Subcutaneous adipose tissue (tissue), 4 donors: Measurements from ENCODE around the gene ETV1. TPM values are rescaled to one million over a fixed set of nuclear protein-coding genes. Genes with fewer than 3 reads are reported as not detected.

Experiments
- CTCF ChIP-seq: fragments of 450-650 bp; IDR thresholded peaks from one replicate; pipeline ENCODE4 v1.5.1; 2016; ENCODE audit warnings: low read depth, mild to moderate bottlenecking, control low read depth, antibody characterized with exemption, moderate library complexity
- total RNA-seq, 4 donors: library from RNA; depleted of rRNA; stranded (reverse); fragments of >200 nt; gene quantifications; one replicate each; pipeline ENCODE4 v1.1.0, GENCODE V29; 2016

The ETV1 gene
- total RNA-seq, 4 donors from 2014 or later, result 0.88 to 3.6 (median 1.8) TPM

GRCh38 chr7:13879143-13879542 is 110.3 kb downstream of the ETV1 start:
- no peak for TF ChIP-seq CTCF

- TF ChIP-seq CTCF, result no peak
Measured at GRCh38 chr7:13878154-13878553, 111.3 kb downstream of the ETV1 start.

- no peak for TF ChIP-seq CTCF
Measured at GRCh38 chr7:13875496-13876074, 113.9 kb downstream of the ETV1 start.

GRCh38 chr7:13874783-13875182 is 114.7 kb downstream of the ETV1 start:
- TF ChIP-seq CTCF, result no peak

GRCh38 chr7:13872709-13873108 is 116.8 kb downstream of the ETV1 start:
- no peak for TF ChIP-seq CTCF

- no peak for TF ChIP-seq CTCF
Measured at GRCh38 chr7:13871008-13871407, 118.5 kb downstream of the ETV1 start.

GRCh38 chr7:13860734-13861133 is 128.7 kb downstream of the ETV1 start:
- no peak for TF ChIP-seq CTCF
